ENCODE results near the gene SLC25A11. TPM values are rescaled to one million over a fixed set of nuclear protein-coding genes. Genes with fewer than 3 reads are reported as not detected.

SLC25A11 gene
- total RNA-seq: 54.8 and 63.0 TPM in 2 replicates

GRCh38 chr17:4939796-4940554 is at the start of gene SLC25A11, which contains the start of gene RNF167:
Gene SLC25A11, minus strand, starts transcription at chr17:4940046. Its CDS starts 136 bp downstream, at chr17:4939910.
Gene RNF167, plus strand, starts transcription at chr17:4940268. Its CDS starts 642 bp downstream, at chr17:4940910.

GRCh38 chr17:4986951-4987766 is 47.3 kb upstream of the SLC25A11 start, which contains the start of gene CAMTA2:
Gene CAMTA2, minus strand, starts transcription at chr17:4987675. Its CDS starts 1,453 bp downstream, at chr17:4986222.

DNA sequence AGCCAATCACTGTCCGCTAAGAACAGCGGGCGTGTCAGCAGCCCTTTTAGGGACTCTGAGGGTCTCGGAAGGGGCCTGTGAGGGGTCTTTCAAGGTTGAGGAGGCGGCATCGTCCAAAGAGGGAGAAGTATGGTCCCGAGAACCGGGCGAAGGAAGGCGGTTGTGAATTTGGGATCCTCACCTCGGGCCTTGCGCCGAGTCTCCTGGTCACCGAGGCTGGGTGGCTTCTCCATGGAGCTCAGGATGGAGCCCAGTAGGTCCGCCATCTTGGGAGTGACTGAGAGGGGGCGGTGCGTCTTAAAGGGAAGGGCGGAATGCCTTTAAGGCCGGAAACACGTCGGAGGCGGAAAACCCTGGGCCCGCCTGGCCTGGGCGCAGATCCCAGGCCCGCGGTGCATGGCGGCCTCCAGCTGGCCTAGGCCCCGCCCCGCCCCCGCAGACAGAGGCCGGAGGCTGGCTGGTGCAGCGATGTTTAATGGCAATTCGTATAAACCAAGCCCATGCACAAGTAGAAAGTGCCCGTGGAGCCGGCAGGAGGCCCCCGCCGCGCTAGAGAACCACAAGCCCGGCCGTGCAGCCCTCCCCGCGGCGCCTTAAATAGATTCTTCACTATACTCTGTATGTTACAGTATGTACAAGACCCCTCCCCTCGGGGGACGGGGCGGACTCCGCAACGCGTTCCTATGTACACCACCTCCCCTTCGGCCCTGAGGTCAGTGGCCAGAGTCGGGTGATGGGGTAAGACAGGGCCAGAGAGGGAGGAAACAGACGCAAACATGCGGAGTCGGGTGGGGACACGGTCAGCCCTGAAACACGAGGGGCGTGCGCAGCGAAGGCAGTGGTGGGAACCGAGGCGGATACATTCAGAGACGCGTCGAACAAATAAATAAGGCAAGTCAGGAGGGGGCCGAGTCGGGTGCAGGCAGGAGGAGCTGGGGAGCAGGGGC is 28.0 kb upstream of the SLC25A11 start, which contains the start of gene SPAG7:
SPAG7 (minus strand) TSS at position 279 of the 947 bp plus-strand sequence; CDS start at position 266, 13 bp downstream.

DNA sequence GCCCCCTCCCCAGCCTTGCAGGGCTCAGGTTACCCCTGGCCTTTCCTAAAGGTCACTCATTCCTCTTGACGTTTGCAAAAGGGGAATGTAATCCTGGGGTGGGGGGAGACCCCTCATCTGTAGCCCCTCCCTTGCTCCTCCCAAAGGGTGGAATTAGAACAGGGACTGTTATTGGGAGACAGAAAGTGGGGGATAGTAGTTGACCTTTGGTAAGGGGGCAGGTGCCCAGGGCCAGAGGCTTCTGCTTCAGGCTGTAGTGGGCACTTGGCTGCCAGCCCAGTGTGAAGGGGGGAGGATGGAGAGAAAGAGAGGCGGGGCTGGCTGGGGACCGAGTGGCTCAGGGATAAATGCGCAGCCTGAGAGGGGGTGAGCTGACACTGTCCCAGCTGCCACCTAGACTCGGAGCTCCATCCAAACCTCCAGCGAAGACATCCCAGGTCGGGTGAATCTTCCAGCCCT is 10.9 kb upstream of the SLC25A11 start, which contains the start of gene ENO3:
ENO3 (plus strand) TSS at position 374 of the 459 bp plus-strand sequence. CDS start 711 bp downstream, outside the sequence.

DNA sequence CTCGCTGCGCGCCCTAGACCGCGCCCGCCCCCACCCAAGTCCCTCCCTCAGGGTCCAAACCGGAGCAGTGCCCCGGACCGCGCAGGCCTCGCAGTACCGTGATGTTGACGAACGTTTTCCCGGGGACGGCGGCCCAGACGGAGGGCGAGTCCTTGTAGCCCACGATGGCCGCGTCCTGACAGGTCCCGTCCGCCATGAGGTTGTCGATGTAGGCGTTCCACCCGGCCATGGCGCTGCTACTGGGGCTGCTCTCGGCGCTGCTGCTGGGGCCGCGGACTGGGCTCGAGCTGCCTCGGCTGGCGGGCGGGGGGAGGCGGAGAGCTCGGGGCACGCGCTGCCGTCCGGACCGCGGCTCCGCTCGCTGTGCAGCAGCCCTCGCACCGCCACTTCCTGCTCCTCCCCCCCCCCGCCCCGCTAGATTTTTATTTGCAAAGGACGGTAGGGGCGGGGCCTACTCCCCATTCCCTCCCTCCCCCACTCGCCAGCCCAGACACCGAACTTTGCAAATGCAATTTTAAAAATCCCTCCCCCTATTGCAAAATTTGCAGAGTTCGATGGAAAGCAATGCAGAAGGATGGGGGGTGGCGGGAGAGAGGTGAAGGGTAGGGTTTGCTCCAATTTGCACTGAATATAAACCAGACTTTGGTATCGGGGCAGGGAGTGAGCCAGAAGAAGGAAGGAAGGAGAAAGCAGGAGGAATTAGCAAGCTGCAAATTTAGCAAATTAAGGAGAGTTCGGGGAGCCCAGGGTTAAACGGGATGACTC is 8.5 kb upstream of the SLC25A11 start, which contains the start of gene PFN1:
PFN1 (minus strand) TSS at position 365 of the 765 bp plus-strand sequence; CDS start at position 229, 136 bp downstream.

GRCh38 chr17:4931963-4932362 is 7.9 kb downstream of the SLC25A11 start, which contains the start of gene GP1BA:
Gene GP1BA, plus strand, starts transcription at chr17:4932277. Its CDS starts 328 bp downstream, at chr17:4932605.

GRCh38 chr17:4903051-4903818 is 36.6 kb downstream of the SLC25A11 start, which contains the start of gene CHRNE:
Gene CHRNE, minus strand, starts transcription at chr17:4903098. Its CDS starts 35 bp downstream, at chr17:4903063.

DNA sequence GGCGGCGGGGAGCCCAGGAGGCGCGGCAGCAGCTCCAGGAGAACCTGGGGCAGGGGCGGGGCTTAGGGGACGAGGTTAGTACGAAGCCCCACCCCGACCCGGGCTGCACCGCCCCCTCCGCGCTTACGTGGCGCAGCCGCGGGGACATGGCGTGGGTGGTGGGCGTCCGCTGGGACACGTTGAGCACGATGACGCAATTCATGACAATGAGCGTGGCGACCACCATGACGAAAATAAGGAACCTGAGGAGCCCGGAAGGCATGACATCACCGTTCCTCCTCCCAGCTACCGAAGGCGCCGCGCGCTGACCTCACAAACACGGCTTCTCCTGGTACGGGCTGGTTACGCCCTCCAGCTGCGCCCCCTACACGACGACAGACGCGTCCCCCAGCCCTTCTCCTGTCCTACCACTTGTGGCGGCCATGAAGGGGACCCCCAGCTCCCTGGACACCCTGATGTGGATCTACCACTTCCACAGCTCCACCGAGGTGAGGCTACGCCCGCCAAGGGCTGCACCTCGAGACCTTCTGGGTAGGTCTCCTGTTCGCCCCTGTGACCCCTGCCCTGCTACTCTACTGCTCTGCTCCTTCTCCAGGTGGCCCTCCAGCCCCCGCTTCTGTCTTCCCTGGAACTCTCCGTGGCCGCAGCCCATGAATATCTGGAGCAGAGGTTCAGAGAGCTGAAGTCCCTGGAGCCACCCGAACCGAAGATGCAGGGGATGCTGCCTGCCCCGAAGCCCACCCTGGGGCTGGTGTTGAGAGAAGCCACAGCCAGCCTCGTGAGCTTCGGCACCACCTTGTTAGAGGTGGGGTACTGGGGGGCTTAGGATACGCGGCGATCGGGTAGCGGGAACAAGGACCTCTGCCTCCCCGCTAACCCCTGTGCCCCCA is 40.3 kb downstream of the SLC25A11 start, which contains the start of gene C17orf107:
C17orf107 (plus strand) TSS at position 196 of the 890 bp plus-strand sequence; CDS start at position 423, 227 bp downstream.

Other genes with a start within 250 kb of the SLC25A11 start
- 33.6 and 85.3 TPM in 2 replicates for gene PELP1, start 235.9 kb downstream of the SLC25A11 start, total RNA-seq
- 2.1 and 2.5 TPM in 2 replicates for gene ARRB2, start 229.4 kb downstream of the SLC25A11 start, total RNA-seq
- 8.3 and 13.4 TPM in 2 replicates for gene MED11, start 208.6 kb downstream of the SLC25A11 start, total RNA-seq
- not detected in 2 replicates for gene ZMYND15, start 200.2 kb downstream of the SLC25A11 start, total RNA-seq
- 0.37 and 0.89 TPM in 2 replicates for gene CXCL16, start 200.1 kb downstream of the SLC25A11 start, total RNA-seq
- not detected in 2 replicates for gene TM4SF5, start 168.2 kb downstream of the SLC25A11 start, total RNA-seq
- 1.5 TPM in 1 of 2 replicates, not detected in the other for gene VMO1, start 153.7 kb downstream of the SLC25A11 start, total RNA-seq
- gene GLTPD2, start 151.1 kb downstream of the SLC25A11 start, total RNA-seq: not detected in 2 replicates
- 92.0 and 129 TPM in 2 replicates for gene PSMB6, start 143.9 kb downstream of the SLC25A11 start, total RNA-seq
- gene PLD2, start 132.9 kb downstream of the SLC25A11 start, total RNA-seq: 10.1 and 20.7 TPM in 2 replicates
- 30.9 and 68.0 TPM in 2 replicates for gene MINK1, start 106.7 kb downstream of the SLC25A11 start, total RNA-seq
- gene C17orf107, start 40.5 kb downstream of the SLC25A11 start, total RNA-seq: 6.8 and 7.8 TPM in 2 replicates
- gene CHRNE, start 36.9 kb downstream of the SLC25A11 start, total RNA-seq: 0.23 and 0.30 TPM in 2 replicates
- gene GP1BA, start 7.8 kb downstream of the SLC25A11 start, total RNA-seq: not detected in 2 replicates
- gene RNF167, start 222 bp upstream of the SLC25A11 start, total RNA-seq: 16.9 and 20.9 TPM in 2 replicates
- 673 and 683 TPM in 2 replicates for gene PFN1, start 8.5 kb upstream of the SLC25A11 start, total RNA-seq
- gene ENO3, start 11.1 kb upstream of the SLC25A11 start, total RNA-seq: 4.9 and 5.0 TPM in 2 replicates
- 45.8 and 52.9 TPM in 2 replicates for gene SPAG7, start 27.8 kb upstream of the SLC25A11 start, total RNA-seq
- 7.1 and 13.0 TPM in 2 replicates for gene CAMTA2, start 47.6 kb upstream of the SLC25A11 start, total RNA-seq
- gene INCA1, start 57.5 kb upstream of the SLC25A11 start, total RNA-seq: 0.18 TPM in 1 of 2 replicates, not detected in the other
- gene KIF1C, start 57.9 kb upstream of the SLC25A11 start, total RNA-seq: 43.9 and 82.4 TPM in 2 replicates
- gene SLC52A1, start 95.4 kb upstream of the SLC25A11 start, total RNA-seq: under 0.01 TPM in 1 of 2 replicates, not detected in the other
- 1.2 TPM in 2 replicates for gene ZFP3, start 138.4 kb upstream of the SLC25A11 start, total RNA-seq
- 4.1 and 5.3 TPM in 2 replicates for gene ZNF232, start 171.8 kb upstream of the SLC25A11 start, total RNA-seq
- under 0.01 and 0.05 TPM in 2 replicates for gene USP6, start 176.0 kb upstream of the SLC25A11 start, total RNA-seq